ENCODE results near the gene RAB31. TPM values are rescaled to one million over a fixed set of nuclear protein-coding genes. Genes with fewer than 3 reads are reported as not detected.

The RAB31 gene
- total and polyA plus RNA-seq, 2 experiments from 2014 or later = 8.7 to 27.7 TPM

DNA sequence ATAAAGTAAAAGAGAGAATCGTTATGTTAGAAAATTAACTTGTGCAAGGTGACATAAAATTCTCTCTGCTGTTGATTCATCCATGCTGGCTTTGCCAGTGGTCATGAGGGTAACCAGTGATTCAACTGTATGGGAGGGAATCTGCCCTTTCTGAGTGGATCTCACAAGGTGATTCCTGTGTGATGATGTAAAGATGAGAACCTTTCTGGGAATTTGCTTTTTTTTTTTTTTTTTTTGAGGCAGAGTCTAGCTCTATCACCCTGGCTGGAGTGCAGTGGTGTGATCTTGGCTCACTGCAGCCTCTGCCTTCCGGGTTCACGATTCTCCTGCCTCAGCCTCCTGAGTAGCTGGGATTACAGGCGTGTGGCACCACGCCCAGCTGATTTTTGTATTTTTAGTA is 23.3 kb downstream of the RAB31 start:
- no peak for TF ChIP-seq CTCF (IDR thresholded peaks at IDR 0.05; ENCODE audit: low read depth, low read length)
- Histone ChIP-seq H3K9me3 (ENCODE audit: low read depth) (no peaks in the 10 kb centered on the region), H3K36me3 (no peaks in the 10 kb centered on the region)

DNA sequence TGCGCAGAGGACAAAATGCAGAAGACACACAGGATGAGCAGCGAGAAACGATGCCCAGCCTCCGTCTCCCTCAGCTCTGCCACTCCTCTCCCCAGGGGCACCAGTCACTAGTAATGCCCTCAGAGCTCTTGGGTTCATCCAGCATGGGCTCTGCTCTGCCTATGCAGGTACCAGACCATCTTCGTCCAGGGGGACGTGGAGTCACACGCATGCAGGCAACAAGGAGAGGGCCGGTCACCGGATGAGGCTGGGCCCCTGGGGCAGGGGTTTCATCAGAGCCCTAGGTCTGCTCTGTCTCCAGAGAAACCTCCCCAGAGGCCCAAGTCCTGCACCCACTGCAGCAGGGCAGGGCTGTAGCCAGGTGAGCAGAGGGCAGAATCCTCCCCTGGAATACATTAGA is 23.9 kb downstream of the RAB31 start:
- H3K4me1 ChIP-seq (ENCODE audit: low read depth) = no peaks in the 10 kb centered on the region
- H3K27me3 ChIP-seq = no peaks in the 10 kb centered on the region
- no peak for DNase-seq (ENCODE audit: low read depth in 1 of 2, low spot score in 1 of 2)
- H3K4me3 ChIP-seq = no peak overlapping the region
- H3K36me3 ChIP-seq = no peaks in the 10 kb centered on the region
- no peak overlapping the region for H3K27ac ChIP-seq
- no peaks in the 10 kb centered on the region for H3K9me3 ChIP-seq (ENCODE audit: low read depth)
- TF ChIP-seq CTCF (IDR thresholded peaks at IDR 0.05; ENCODE audit: low read depth, low read length) = no peak

More for the DNA sequence above, 23.3 kb downstream of the RAB31 start:
- no peaks in the 10 kb centered on the region for H3K27me3 ChIP-seq
- no peaks in the 10 kb centered on the region for H3K4me1 ChIP-seq (ENCODE audit: low read depth)
- H3K4me3 ChIP-seq = no peak overlapping the region
- no peak overlapping the region for H3K27ac ChIP-seq
- peak in 1 of 2 donors; percentile 17 for DNase-seq (ENCODE audit: low read depth in 1 of 2, low spot score in 1 of 2)

DNA sequence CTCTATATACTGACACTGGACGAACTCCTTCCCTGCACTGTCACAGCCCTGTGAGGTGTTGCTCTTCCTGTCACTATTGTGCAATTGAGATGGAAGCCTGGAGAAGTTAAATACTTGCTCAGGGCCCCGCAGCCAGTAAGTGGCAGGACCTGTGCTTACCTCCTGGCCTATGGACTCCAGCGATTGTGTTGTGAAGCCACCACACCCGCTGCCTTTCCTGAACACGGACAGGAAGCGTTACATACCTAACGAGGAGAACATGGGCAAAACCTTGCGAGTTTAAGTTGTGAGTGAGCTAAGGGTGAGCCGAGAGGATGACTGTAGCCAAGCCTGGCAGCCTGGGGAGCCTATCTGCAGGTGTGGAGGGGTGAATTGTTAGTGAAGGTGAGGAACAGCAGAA is 26.1 kb downstream of the RAB31 start:
- H3K27me3 ChIP-seq = no peaks in the 10 kb centered on the region
- H3K9me3 ChIP-seq (ENCODE audit: low read depth) = no peaks in the 10 kb centered on the region
- TF ChIP-seq CTCF (IDR thresholded peaks at IDR 0.05; ENCODE audit: low read depth, low read length) = no peak
- no peak overlapping the region for H3K27ac ChIP-seq
- H3K36me3 ChIP-seq = no peaks in the 10 kb centered on the region
- no peak overlapping the region for H3K4me3 ChIP-seq
- no peak for DNase-seq (ENCODE audit: low read depth in 1 of 2, low spot score in 1 of 2)
- no peaks in the 10 kb centered on the region for H3K4me1 ChIP-seq (ENCODE audit: low read depth)

DNA sequence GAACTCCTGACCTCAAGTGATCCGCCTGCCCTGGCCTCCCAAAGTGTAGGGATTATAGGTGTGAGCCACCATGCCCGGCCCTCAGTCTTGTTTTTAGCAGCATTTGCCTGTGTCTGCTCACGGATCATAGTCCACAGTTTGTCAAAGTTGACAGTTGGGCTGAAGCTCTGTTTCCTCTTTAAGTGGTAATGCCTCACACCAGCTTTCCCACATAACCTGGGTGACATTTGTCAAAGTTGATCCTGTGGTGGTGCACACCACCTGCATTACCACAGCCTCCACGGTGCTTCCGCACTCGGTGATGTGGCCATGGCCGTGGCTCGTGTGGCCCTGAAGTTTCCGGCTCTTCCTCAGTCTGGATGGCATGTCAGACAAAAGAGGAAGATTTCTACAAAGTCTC is 27.1 kb downstream of the RAB31 start:
- no peak for DNase-seq (ENCODE audit: low read depth in 1 of 2, low spot score in 1 of 2)
- no peak for TF ChIP-seq CTCF (IDR thresholded peaks at IDR 0.05; ENCODE audit: low read depth, low read length)
- no peaks in the 10 kb centered on the region for H3K9me3 ChIP-seq (ENCODE audit: low read depth)

DNA sequence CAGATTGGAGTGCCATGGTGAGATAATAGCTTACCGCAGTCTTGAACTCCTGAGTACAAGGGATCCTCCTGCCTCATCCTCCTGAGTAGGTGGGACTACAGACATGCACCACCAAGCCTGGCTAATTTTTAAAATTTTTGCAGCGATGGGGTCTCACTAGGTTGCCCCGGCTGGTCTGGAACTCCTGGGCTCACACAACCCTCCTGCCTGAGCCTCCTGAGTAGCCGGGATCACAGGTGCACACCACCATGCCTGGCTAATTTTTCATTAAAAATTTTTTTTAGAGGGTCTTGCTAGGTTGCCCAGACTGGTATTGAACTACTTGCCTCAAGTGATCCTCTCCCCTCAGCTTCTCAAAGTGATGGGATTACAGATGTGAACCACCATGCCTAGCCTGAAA is 27.8 kb downstream of the RAB31 start:
- H3K4me1 ChIP-seq (ENCODE audit: low read depth) = no peaks in the 10 kb centered on the region
- H3K27me3 ChIP-seq = no peaks in the 10 kb centered on the region
- no peak overlapping the region for H3K4me3 ChIP-seq
- no peak overlapping the region for H3K27ac ChIP-seq
- no peaks in the 10 kb centered on the region for H3K9me3 ChIP-seq (ENCODE audit: low read depth)
- no peaks in the 10 kb centered on the region for H3K36me3 ChIP-seq
- DNase-seq (ENCODE audit: low read depth in 1 of 2, low spot score in 1 of 2) = no peak
- TF ChIP-seq CTCF (IDR thresholded peaks at IDR 0.05; ENCODE audit: low read depth, low read length) = no peak

More for the DNA sequence above, 27.1 kb downstream of the RAB31 start:
- no peaks in the 10 kb centered on the region for H3K4me1 ChIP-seq (ENCODE audit: low read depth)
- no peaks in the 10 kb centered on the region for H3K27me3 ChIP-seq
- no peaks in the 10 kb centered on the region for H3K36me3 ChIP-seq
- no peak overlapping the region for H3K4me3 ChIP-seq
- no peak overlapping the region for H3K27ac ChIP-seq
